Gastrocnemius medialis (tissue), 4 donors: Measurements from ENCODE around the gene SLC1A5. TPM values are rescaled to one million over a fixed set of nuclear protein-coding genes. Genes with fewer than 3 reads are reported as not detected.

Experiments used
- ATAC-seq, 2 donors: fragments of 150-250 bp; one replicate each; pipeline ENCODE4 v1.9.1; 2016
- DNase-seq, 2 donors: peaks; one replicate each; pipeline ENCODE4 v3.0.0-alpha.2; 2019
- H3K27ac ChIP-seq, 4 donors: fragments of 200-600 bp; sonication (generic); 1 replicate in 1 of 4; 2 replicates in 3 of 4; pipeline ENCODE4 v1.5.1; 2016 to 2018; ENCODE audit warnings: mild to moderate bottlenecking in 2 of 4, moderate library complexity in 1 of 4
- H3K27me3 ChIP-seq, 3 donors: fragments of 200-600 bp; sonication (generic) in 2 of 3; 1 replicate in 1 of 3; 2 replicates in 2 of 3; pipeline versions ENCODE4 v1.5.1 to v1.6.0; 2016 to 2019; ENCODE audit warnings: mild to moderate bottlenecking in 1 of 3, moderate library complexity in 1 of 3
- H3K36me3 ChIP-seq, 2 donors: fragments of 200-600 bp; sonication (generic) in 1 of 2; one replicate each; pipeline ENCODE4 v1.5.1; 2017 to 2018
- H3K4me1 ChIP-seq, 2 donors: fragments of 200-600 bp; sonication (generic) in 1 of 2; one replicate each; pipeline ENCODE4 v1.5.1; 2016 to 2017; ENCODE audit warnings: mild to moderate bottlenecking in 2 of 2
- H3K4me3 ChIP-seq, 4 donors: fragments of 200-600 bp; sonication (generic) in 3 of 4; 1 replicate in 1 of 4; 2 replicates in 3 of 4; pipeline ENCODE4 v1.5.1; 2016 to 2019; ENCODE audit warnings: mild to moderate bottlenecking in 2 of 4
- H3K9me3 ChIP-seq, 3 donors: fragments of 200-600 bp; sonication (generic) in 2 of 3; 1 replicate in 1 of 3; 2 replicates in 2 of 3; pipeline ENCODE4 v1.5.1; 2016 to 2019
- POLR2A ChIP-seq, 2 donors: fragments of 450-650 bp; IDR thresholded peaks; one replicate each; pipeline ENCODE4 v1.6.1; 2017; ENCODE audit warnings: antibody characterized with exemption in 2 of 2, mild to moderate bottlenecking in 2 of 2, moderate library complexity in 2 of 2
- in situ Hi-C, 4 donors: fragments of 200-750 bp; cut with MboI; loops; one replicate each; pipeline versions ENCODE4 v1.15.0 to v1.8.0; 2017; ENCODE audit warnings: low sequenced_read_pairs in 4 of 4
- intact Hi-C: fragments of 100-400 bp; cut with DNase I; formaldehyde crosslinking; loops from one replicate; pipeline ENCODE4 v1.15.1; 2023; ENCODE audit warnings: low total_unique reads
- total RNA-seq, 4 donors: library from RNA; depleted of rRNA; stranded (reverse); fragments of >200 nt; gene quantifications; one replicate each; pipeline versions ENCODE4 v1.1.0 to v1.2.3, GENCODE V29; 2016
- TF ChIP-seq, protein P1 (sequence below), 5 experiments: fragments of 450-650 bp in 3 of 5; fragments of 200-600 bp in 2 of 5; sonication (generic) in 2 of 5; IDR thresholded peaks in 4 of 5; conservative IDR thresholded peaks in 1 of 5; 1 replicate in 4 of 5; 2 replicates in 1 of 5; pipeline ENCODE4 v1.5.1; 2016 to 2019; ENCODE audit warnings: antibody characterized with exemption in 5 of 5, mild to moderate bottlenecking in 3 of 5, moderate library complexity in 3 of 5

Gene SLC1A5
- total RNA-seq, 4 donors from 2014 or later: 7.6 to 18.5 (median 10.7) TPM

DNA sequence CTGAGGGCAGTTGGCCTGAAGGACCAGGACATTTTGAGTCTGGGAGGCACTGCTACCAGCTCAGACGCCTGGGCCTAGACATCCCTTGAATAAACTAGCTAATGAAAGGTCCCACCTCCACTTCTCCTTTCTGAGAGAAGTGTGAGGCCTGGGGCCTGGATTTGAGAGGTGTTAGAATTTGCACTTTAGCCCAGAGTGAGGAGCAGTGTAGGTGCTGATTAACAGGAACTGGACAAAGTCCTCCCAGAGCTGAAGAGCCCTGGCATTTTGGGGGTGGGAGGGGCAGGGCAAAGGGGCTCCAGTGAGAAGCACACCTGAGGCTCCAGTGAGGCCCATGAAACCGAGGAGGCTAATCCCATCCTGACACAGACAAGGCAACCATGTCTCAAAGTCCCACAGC lies 15.2 kb upstream of the SLC1A5 start:
- no peak for DNase-seq
- ATAC-seq: no peak
- TF ChIP-seq, protein P1, sequence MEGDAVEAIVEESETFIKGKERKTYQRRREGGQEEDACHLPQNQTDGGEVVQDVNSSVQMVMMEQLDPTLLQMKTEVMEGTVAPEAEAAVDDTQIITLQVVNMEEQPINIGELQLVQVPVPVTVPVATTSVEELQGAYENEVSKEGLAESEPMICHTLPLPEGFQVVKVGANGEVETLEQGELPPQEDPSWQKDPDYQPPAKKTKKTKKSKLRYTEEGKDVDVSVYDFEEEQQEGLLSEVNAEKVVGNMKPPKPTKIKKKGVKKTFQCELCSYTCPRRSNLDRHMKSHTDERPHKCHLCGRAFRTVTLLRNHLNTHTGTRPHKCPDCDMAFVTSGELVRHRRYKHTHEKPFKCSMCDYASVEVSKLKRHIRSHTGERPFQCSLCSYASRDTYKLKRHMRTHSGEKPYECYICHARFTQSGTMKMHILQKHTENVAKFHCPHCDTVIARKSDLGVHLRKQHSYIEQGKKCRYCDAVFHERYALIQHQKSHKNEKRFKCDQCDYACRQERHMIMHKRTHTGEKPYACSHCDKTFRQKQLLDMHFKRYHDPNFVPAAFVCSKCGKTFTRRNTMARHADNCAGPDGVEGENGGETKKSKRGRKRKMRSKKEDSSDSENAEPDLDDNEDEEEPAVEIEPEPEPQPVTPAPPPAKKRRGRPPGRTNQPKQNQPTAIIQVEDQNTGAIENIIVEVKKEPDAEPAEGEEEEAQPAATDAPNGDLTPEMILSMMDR (IDR thresholded peaks at IDR 0.05 in 4 of 5, conservative IDR thresholded peaks at IDR 0.05 in 1 of 5): no peak
- no peak for TF ChIP-seq POLR2A (IDR thresholded peaks at IDR 0.05)
- Histone ChIP-seq H3K4me3 (no peak overlapping the region), H3K4me1 (no peaks in the 10 kb centered on the region), H3K36me3 (no peaks in the 10 kb centered on the region), H3K9me3 (no peaks in the 10 kb centered on the region), H3K27me3 (no peaks in the 10 kb centered on the region), H3K27ac (no peak overlapping the region)
- in situ Hi-C loops (no loop called here), intact Hi-C loops (no loop called here)

DNA sequence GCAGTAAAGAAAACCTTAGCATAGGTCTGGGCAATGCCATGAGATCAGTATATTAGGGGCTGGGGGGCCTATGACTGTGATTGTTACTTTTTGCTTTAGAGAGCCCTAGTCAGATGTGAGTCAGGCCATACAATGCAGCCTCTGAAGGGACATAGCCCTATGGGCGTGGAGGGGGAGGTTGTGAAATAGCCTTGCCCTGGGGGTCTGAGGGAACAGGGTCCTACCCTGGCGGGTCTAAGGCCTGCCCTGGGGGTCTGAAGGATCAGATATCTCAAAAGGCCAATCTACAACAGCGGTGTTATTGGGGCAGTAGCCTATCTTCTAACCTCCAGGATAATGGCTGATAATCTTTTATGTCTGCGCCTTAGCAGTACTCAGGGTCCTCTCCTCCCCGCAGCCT lies 13.8 kb upstream of the SLC1A5 start:
- in situ Hi-C loops (no loop called here), intact Hi-C loops (no loop called here)
- Histone ChIP-seq H3K4me3 (no peak overlapping the region), H3K27me3 (no peaks in the 10 kb centered on the region), H3K36me3 (no peaks in the 10 kb centered on the region), H3K27ac (no peak overlapping the region), H3K4me1 (no peaks in the 10 kb centered on the region), H3K9me3 (no peaks in the 10 kb centered on the region)
- TF ChIP-seq, protein P1 (IDR thresholded peaks at IDR 0.05 in 4 of 5, conservative IDR thresholded peaks at IDR 0.05 in 1 of 5): no peak
- no peak for TF ChIP-seq POLR2A (IDR thresholded peaks at IDR 0.05)
- no peak for DNase-seq
- no peak for ATAC-seq

DNA sequence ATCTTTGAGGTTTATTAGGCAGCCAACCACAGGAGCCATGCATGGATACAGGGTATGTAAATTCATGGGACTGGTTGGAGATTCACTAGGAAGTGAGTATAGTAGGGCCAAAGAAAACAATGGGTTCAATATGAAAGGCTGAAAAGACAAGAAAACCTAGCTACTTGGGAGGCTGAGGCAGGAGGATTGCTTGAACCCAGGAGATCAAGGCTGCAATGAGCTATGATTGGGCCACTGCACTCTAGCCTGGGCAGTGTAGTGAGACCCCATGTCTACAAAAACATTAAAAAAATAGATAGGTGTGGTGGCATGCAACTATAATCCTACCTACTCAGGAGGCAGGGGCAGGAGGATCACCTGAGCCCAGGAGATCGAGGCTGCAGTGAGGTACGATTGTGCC lies 10.3 kb upstream of the SLC1A5 start:
- Histone ChIP-seq H3K4me1 (no peaks in the 10 kb centered on the region), H3K27me3 (peaks cover 0 to 3% (median 0%) of the 10 kb centered on the region in 3 donors), H3K36me3 (no peaks in the 10 kb centered on the region), H3K9me3 (no peaks in the 10 kb centered on the region), H3K27ac (no peak overlapping the region), H3K4me3 (no peak overlapping the region)
- intact Hi-C loops (no loop called here), in situ Hi-C loops (no loop called here)
- DNase-seq (no peak), ATAC-seq (no peak)
- TF ChIP-seq, protein P1 (IDR thresholded peaks at IDR 0.05 in 4 of 5, conservative IDR thresholded peaks at IDR 0.05 in 1 of 5): no peak
- no peak for TF ChIP-seq POLR2A (IDR thresholded peaks at IDR 0.05)

DNA sequence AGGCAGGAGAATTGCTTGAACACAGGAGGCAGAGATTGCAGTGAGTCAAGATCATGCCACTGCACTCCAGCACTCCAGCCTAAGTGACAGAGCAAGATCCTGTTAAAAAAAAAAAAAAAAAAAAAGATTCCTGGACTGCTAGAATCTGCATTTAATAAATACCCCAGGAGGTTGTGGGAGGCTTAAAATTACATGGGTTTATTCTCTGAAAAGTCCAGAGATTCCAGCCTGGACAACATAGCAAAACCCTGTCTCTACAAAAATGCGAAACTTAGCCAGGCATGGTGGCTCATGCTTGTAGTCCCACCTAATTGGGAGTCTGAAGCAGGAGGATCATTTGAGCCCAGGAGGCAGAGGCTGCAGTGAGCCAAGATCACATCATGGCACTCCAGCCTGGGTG lies 9.5 kb upstream of the SLC1A5 start:
- no peak for TF ChIP-seq POLR2A (IDR thresholded peaks at IDR 0.05)
- in situ Hi-C loops (no loop called here), intact Hi-C loops (no loop called here)
- DNase-seq (no peak), ATAC-seq (no peak)
- Histone ChIP-seq H3K36me3 (no peaks in the 10 kb centered on the region), H3K4me1 (no peaks in the 10 kb centered on the region), H3K9me3 (no peaks in the 10 kb centered on the region), H3K27me3 (peaks cover 0 to 4% (median 0%) of the 10 kb centered on the region in 3 donors), H3K27ac (no peak overlapping the region), H3K4me3 (no peak overlapping the region)

DNA sequence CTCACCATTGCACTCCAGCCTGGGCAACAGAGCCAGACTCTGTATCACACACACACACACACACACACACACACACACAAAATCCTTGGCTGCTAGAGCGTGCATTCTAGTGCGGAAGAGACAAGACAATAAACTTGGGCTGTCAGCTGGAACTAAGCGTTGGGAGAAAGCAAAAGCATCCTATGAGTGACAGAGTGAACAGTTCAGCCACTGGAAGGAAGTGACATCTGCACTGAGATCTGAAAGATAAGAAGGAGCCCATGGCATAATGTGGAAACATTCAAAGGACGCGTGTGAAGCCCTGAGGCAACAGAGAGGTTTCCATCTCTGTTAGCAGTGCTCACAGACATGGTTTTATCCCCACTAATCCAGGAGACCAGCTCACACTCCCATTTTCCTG lies 3.5 kb upstream of the SLC1A5 start:
- peaks cover 5 to 8% of the 10 kb centered on the region in 2 donors for H3K4me1 ChIP-seq
- no peak overlapping the region for H3K27ac ChIP-seq
- H3K9me3 ChIP-seq: no peaks in the 10 kb centered on the region
- no peak for TF ChIP-seq POLR2A (IDR thresholded peaks at IDR 0.05)
- TF ChIP-seq, protein P1 (IDR thresholded peaks at IDR 0.05 in 4 of 5, conservative IDR thresholded peaks at IDR 0.05 in 1 of 5): no peak
- no peak overlapping the region for H3K4me3 ChIP-seq
- peaks cover 9 to 16% (median 11%) of the 10 kb centered on the region in 3 donors for H3K27me3 ChIP-seq
- intact Hi-C loops (no loop called here), in situ Hi-C loops (no loop called here)
- ATAC-seq (no peak), DNase-seq (no peak)
- no peaks in the 10 kb centered on the region for H3K36me3 ChIP-seq
